Measurements from ENCODE around the gene PIAS1.

DNA sequence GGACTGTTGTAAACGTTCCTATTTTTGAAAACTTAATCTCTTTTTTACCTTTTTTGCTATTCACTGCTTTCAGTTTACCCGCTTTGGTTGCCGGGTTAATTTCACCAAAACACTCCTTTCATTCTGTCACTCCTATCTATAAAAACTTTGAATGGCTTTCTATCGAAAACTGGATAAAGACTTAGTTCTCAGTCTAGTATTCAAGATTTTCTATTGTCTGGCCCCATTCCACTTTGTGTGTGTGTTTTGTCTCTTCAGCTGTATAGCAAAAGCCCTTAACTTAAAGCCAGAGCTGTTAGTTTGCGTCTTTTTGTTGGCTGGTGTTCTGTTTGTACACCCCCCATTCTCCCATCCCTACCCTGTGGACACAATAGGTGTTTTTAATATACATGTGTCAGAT lies 7.5 kb downstream of the PIAS1 start:
- TF ChIP-seq POLR2AphosphoS5 (IDR thresholded peaks at IDR 0.05; ENCODE audit: low read depth, low read length) = no peak
- no peak for TF ChIP-seq TAF1 (IDR thresholded peaks at IDR 0.05; ENCODE audit: borderline replicate concordance, insufficient read depth, low read length)

Data from PFSK-1 (cell line).